Measurements from ENCODE around the gene NSUN2. TPM values are rescaled to one million over a fixed set of nuclear protein-coding genes. Genes with fewer than 3 reads are reported as not detected.

Gene NSUN2
- total RNA-seq, 1 experiment from 2014 or later, result 155 TPM

DNA sequence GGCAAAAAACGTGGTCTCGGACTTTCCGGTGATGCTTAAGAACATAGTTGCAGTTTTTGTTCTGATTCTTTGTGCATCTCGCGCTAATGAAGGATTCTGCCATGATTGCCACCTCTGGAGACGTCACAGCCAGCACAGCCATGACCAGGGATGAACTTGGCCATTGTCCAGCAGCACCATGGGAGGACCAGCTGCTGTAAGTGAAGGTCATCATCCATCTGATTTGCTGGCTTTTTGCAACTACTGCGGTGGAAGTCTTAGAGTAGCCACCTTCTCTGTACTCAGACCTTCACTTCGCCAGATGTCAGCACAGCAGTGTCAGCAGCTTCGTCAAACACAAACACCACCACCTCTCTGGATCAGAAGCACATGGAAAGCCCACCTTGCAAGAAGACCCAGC is 45.7 kb downstream of the NSUN2 start:
- CTCF ChIA-PET, result no interaction called here
- H3K79me2 ChIP-seq (ENCODE audit: low read depth), result no peaks in the 10 kb centered on the region
- no peak overlapping the region for H2AFZ ChIP-seq
- peaks cover 21% of the 10 kb centered on the region for H3K27me3 ChIP-seq (ENCODE audit: insufficient read depth, low read depth)
- no peaks in the 10 kb centered on the region for H3F3A ChIP-seq (ENCODE audit: insufficient read depth, low read depth)
- no peak for TF ChIP-seq EZH2 (IDR thresholded peaks at IDR 0.05; ENCODE audit: low read depth)
- TF ChIP-seq, protein P1, sequence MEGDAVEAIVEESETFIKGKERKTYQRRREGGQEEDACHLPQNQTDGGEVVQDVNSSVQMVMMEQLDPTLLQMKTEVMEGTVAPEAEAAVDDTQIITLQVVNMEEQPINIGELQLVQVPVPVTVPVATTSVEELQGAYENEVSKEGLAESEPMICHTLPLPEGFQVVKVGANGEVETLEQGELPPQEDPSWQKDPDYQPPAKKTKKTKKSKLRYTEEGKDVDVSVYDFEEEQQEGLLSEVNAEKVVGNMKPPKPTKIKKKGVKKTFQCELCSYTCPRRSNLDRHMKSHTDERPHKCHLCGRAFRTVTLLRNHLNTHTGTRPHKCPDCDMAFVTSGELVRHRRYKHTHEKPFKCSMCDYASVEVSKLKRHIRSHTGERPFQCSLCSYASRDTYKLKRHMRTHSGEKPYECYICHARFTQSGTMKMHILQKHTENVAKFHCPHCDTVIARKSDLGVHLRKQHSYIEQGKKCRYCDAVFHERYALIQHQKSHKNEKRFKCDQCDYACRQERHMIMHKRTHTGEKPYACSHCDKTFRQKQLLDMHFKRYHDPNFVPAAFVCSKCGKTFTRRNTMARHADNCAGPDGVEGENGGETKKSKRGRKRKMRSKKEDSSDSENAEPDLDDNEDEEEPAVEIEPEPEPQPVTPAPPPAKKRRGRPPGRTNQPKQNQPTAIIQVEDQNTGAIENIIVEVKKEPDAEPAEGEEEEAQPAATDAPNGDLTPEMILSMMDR (conservative IDR thresholded peaks at IDR 0.05), result no peak
- no peaks in the 10 kb centered on the region for H3K36me3 ChIP-seq (ENCODE audit: low read depth)
- no peak overlapping the region for H3K4me3 ChIP-seq
- no peaks in the 10 kb centered on the region for H3K4me1 ChIP-seq (replicated peaks; ENCODE audit: insufficient read depth)
- H3K9me2 ChIP-seq (ENCODE audit: insufficient read depth), result no peaks in the 10 kb centered on the region
- H3K27ac ChIP-seq, result no peak overlapping the region
- intact Hi-C loops (cut with micrococcal nuclease; ENCODE audit: unreplicated experiment), result no loop called here
- H3K9me3 ChIP-seq (ENCODE audit: insufficient read depth, low read depth), result no peaks in the 10 kb centered on the region
- no peaks in the 10 kb centered on the region for H4K20me1 ChIP-seq (ENCODE audit: insufficient read depth)
- BruUV-seq (replicated peaks), result no TSS peak
- no peak for DNase-seq
- no peak overlapping the region for H3K4me2 ChIP-seq
- POLR2A ChIA-PET (ENCODE audit: unreplicated experiment), result no interaction called here

DNA sequence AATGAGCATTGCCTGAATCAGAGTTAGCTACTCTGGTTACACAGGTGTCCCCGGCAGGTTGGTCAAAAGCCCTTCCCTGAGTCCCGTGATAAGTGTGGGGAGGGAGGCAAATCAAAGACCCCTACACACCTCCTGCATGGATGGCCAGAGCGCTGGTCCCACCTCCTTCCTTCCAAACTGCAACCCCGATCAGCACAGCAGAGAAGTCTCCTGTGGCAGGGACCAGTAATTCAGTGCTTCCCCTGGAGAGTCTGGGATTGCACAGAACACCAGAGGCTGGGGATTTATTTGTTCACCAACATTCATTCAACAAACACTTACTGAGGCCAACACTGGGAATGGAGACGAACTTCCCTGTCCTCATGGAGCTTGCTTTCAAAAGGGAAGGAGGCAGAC is 46.2 kb downstream of the NSUN2 start:
- H3K27me3 ChIP-seq (ENCODE audit: insufficient read depth, low read depth), result peaks cover 26% of the 10 kb centered on the region
- no peaks in the 10 kb centered on the region for H3K79me2 ChIP-seq (ENCODE audit: low read depth)
- TF ChIP-seq, protein P1 (conservative IDR thresholded peaks at IDR 0.05), result no peak
- no peak for TF ChIP-seq EZH2 (IDR thresholded peaks at IDR 0.05; ENCODE audit: low read depth)
- no peaks in the 10 kb centered on the region for H3K36me3 ChIP-seq (ENCODE audit: low read depth)
- H2AFZ ChIP-seq, result no peak overlapping the region
- H3K4me3 ChIP-seq, result no peak overlapping the region
- H3K4me1 ChIP-seq (replicated peaks; ENCODE audit: insufficient read depth), result no peaks in the 10 kb centered on the region
- intact Hi-C loops (cut with micrococcal nuclease; ENCODE audit: unreplicated experiment), result no loop called here
- ChIA-PET POLR2A (ENCODE audit: unreplicated experiment) (no interaction called here), CTCF (no interaction called here)
- no peaks in the 10 kb centered on the region for H3K9me3 ChIP-seq (ENCODE audit: insufficient read depth, low read depth)
- no peaks in the 10 kb centered on the region for H4K20me1 ChIP-seq (ENCODE audit: insufficient read depth)
- no peaks in the 10 kb centered on the region for H3K9me2 ChIP-seq (ENCODE audit: insufficient read depth)
- no TSS peak for BruUV-seq (replicated peaks)
- no peak overlapping the region for H3K27ac ChIP-seq
- no peaks in the 10 kb centered on the region for H3F3A ChIP-seq (ENCODE audit: insufficient read depth, low read depth)
- DNase-seq, result no peak
- H3K4me2 ChIP-seq, result no peak overlapping the region

DNA sequence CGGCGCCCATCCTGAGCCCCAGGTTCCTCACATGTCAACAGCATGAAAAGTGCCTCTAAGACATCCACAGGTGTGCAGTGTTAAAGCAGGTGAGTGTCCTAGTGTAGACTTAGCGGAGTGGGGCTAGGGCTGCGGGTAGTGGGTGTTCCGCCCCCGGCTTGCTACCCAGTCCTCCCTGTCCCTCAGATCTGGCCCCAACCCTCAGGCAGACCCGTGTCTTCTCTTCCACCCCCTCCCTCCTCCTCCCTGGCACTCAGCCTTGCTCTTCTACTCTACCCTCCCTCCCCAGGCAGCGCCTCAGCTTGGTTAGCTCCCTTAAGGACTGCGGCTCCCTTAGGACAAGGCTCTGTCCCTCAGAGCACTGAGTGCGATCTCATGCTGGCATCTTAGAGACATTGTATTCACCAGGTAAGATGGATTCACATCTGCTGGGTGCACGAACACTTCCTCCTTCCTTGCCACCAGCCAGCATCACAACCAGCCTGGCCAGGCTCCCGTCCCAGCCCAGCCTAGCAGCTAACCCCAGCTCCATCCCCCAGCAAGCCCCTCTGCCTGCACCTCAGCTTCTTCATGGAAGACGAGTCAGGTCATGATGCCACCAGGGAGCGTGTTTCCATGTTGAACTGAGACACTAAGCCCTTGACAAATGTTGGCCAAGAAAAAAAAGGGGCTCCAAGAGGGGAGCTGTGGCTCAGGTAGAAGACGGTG is 46.8 kb downstream of the NSUN2 start:
- Histone ChIP-seq H4K20me1 (ENCODE audit: insufficient read depth) (no peaks in the 10 kb centered on the region), H3K36me3 (ENCODE audit: low read depth) (no peaks in the 10 kb centered on the region), H3K4me3 (no peak overlapping the region), H3K4me2 (no peak overlapping the region), H3F3A (ENCODE audit: insufficient read depth, low read depth) (no peaks in the 10 kb centered on the region), H3K9me2 (ENCODE audit: insufficient read depth) (no peaks in the 10 kb centered on the region), H3K4me1 (replicated peaks; ENCODE audit: insufficient read depth) (no peaks in the 10 kb centered on the region), H3K79me2 (ENCODE audit: low read depth) (no peaks in the 10 kb centered on the region), H3K27ac (no peak overlapping the region), H2AFZ (no peak overlapping the region), H3K9me3 (ENCODE audit: insufficient read depth, low read depth) (no peaks in the 10 kb centered on the region), H3K27me3 (ENCODE audit: insufficient read depth, low read depth) (peaks cover 32% of the 10 kb centered on the region)
- no TSS peak for BruUV-seq (replicated peaks)
- ChIA-PET POLR2A (ENCODE audit: unreplicated experiment) (interaction anchor here (0.7 kb wide), 1 partner anchor 1156 kb away, joined by 5 read pairs; no protein-coding TSS in a partner anchor), CTCF (no interaction called here)
- no peak for DNase-seq
- TF ChIP-seq, protein P1 (conservative IDR thresholded peaks at IDR 0.05), result no peak
- no peak for TF ChIP-seq EZH2 (IDR thresholded peaks at IDR 0.05; ENCODE audit: low read depth)
- intact Hi-C loops (cut with micrococcal nuclease; ENCODE audit: unreplicated experiment), result no loop called here
